Panc1 (cell line): ENCODE results near the gene SMAP2. TPM values are rescaled to one million over a fixed set of nuclear protein-coding genes. Genes with fewer than 3 reads are reported as not detected.

Experiments
- ATAC-seq: fragments of 200-7000 bp; cut with Tn5 transposase; 2 replicates; pipeline ENCODE4 v1.9.1; 2020; ENCODE audit warnings: mild to moderate bottlenecking, moderate library complexity
- BruUV-seq: library from RNA; stranded (reverse); fragments of 400-500 nt; replicated peaks from 2 replicates; lab custom pipeline; 2021; lab: Mats Ljungman, UMichigan
- CTCF ChIA-PET: fragments of 300-600 bp; sonication (Branson Sonifier 250); formaldehyde crosslinking; loops from one replicate; lab custom pipeline; 2022; ENCODE audit warnings: antibody characterized with exemption; lab: Charles Lee
- POLR2A ChIA-PET: fragments of 300-600 bp; sonication (Branson Sonifier 250); formaldehyde crosslinking; loops from one replicate; lab custom pipeline; 2022; ENCODE audit warnings: antibody characterized with exemption; lab: Charles Lee
- DNase-seq: peaks from one replicate; pipeline ENCODE4 v3.0.0-alpha.2; 2010; ENCODE audit warnings: low read depth, low spot score
- H3K27ac ChIP-seq: 2 replicates; pipeline ENCODE4 v1.5.1; 2011; ENCODE audit warnings: mild to moderate bottlenecking, low read length, inconsistent platforms
- H3K27me3 ChIP-seq: fragments of 200-500 bp; sonication (Bioruptor generic); 2 replicates; pipeline ENCODE4 v1.6.0; 2014; ENCODE audit warnings: low read length, inconsistent platforms; ENCODE audit not compliant: control insufficient read depth, insufficient read depth
- H3K36me3 ChIP-seq: fragments of 200-500 bp; sonication (Bioruptor generic); 2 replicates; pipeline ENCODE4 v1.5.1; 2014; ENCODE audit warnings: inconsistent platforms, mild to moderate bottlenecking, low read length, moderate library complexity; ENCODE audit not compliant: control insufficient read depth, insufficient read depth
- H3K4me1 ChIP-seq: 2 replicates; pipeline ENCODE4 v1.5.1; 2011; ENCODE audit warnings: inconsistent platforms, mild to moderate bottlenecking, low read length, moderate library complexity; ENCODE audit not compliant: control insufficient read depth, insufficient read depth
- H3K4me3 ChIP-seq, 2 experiments: 2 replicates each; pipeline ENCODE4 v1.5.1; 2011 to 2012; ENCODE audit warnings: low read depth in 2 of 2, low read length in 2 of 2, mild to moderate bottlenecking in 2 of 2, inconsistent platforms in 1 of 2, moderate library complexity in 1 of 2
- H3K9me3 ChIP-seq: fragments of 200-500 bp; sonication (Bioruptor generic); 2 replicates; pipeline ENCODE4 v1.5.1; 2014; ENCODE audit warnings: low read depth, mild to moderate bottlenecking, inconsistent platforms, low read length, moderate library complexity; ENCODE audit not compliant: control insufficient read depth, insufficient read depth
- CTCF ChIP-seq: fragments of 450-650 bp; IDR thresholded peaks from 2 replicates; pipeline ENCODE4 v1.5.1; 2017; ENCODE audit warnings: mild to moderate bottlenecking
- POLR2AphosphoS5 ChIP-seq: IDR thresholded peaks from 2 replicates; pipeline ENCODE4 v1.6.1; 2012; ENCODE audit warnings: mild to moderate bottlenecking, low read depth, low read length, moderate library complexity
- REST ChIP-seq, 2 experiments: IDR thresholded peaks; 2 replicates each; pipeline ENCODE4 v1.6.1; 2011 to 2012; ENCODE audit warnings: low read depth in 2 of 2, control low read depth in 1 of 2, low read length in 1 of 2, mild to moderate bottlenecking in 1 of 2, moderate library complexity in 1 of 2; ENCODE audit not compliant: insufficient read depth in 1 of 2
- SIN3A ChIP-seq: IDR thresholded peaks from 2 replicates; pipeline ENCODE4 v1.6.1; 2012; ENCODE audit warnings: low read depth, mild to moderate bottlenecking, low read length, moderate library complexity, borderline replicate concordance; ENCODE audit not compliant: insufficient read depth
- TCF7L2 ChIP-seq: IDR thresholded peaks from 2 replicates; pipeline ENCODE4 v1.6.1; 2011; ENCODE audit warnings: mild to moderate bottlenecking, low read depth, low read length, inconsistent platforms
- in situ Hi-C: cut with HindIII; loops from 2 replicates; pipeline ENCODE4 v1.10.0; 2016; ENCODE audit warnings: low sequenced_read_pairs, low pct_unique_long_range_greater_than_20kb
- intact Hi-C: fragments of 100-400 bp; cut with micrococcal nuclease; formaldehyde crosslinking; loops from one replicate; pipeline ENCODE4 v1.10.0; 2022; ENCODE audit not compliant: unreplicated experiment
- total RNA-seq: library from RNA; stranded (reverse); gene quantifications from one replicate; pipeline ENCODE4 v1.2.1, GENCODE V29; 2021; ENCODE audit not compliant: unreplicated experiment

SMAP2 gene
- total RNA-seq, 1 experiment from 2014 or later, result 21.5 TPM

- H3K27me3 ChIP-seq, result no peaks in the 10 kb centered on the region
- in situ Hi-C loops, result no loop called here
- ATAC-seq, result no peak
Measured at GRCh38 chr1:40422630-40423263, 49.2 kb downstream of the SMAP2 start.

DNA sequence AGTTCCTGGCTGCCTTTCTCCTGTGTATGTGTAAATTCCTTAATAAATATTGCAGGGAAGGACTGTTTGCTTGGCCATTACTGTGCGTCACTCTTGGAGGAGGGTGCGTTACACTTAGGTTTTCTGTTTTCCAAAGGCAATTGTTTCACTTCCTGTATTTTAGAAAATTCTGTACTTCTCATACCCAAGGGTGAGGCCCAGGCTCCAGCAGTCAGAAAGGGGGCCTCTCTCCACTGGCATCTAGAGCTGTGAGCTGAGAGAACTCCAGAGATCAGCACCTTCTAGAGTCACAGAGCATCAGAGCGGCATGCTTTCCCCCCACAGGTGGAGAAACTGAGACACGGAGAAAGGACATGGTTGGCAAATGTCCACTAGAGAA, 49.7 kb downstream of the SMAP2 start:
- in situ Hi-C loops, result no loop called here
- POLR2A ChIA-PET, result no interaction called here
- no peaks in the 10 kb centered on the region for H3K4me1 ChIP-seq
- BruUV-seq, result no TSS peak
- DNase-seq, result no peak
- ATAC-seq, result no peak
- no peak for TF ChIP-seq TCF7L2
- TF ChIP-seq POLR2AphosphoS5, result no peak
- H3K4me3 ChIP-seq, result no peak overlapping the region
- H3K27me3 ChIP-seq, result no peaks in the 10 kb centered on the region
- no peak overlapping the region for H3K27ac ChIP-seq
- H3K9me3 ChIP-seq, result no peaks in the 10 kb centered on the region
- intact Hi-C loops, result no loop called here
- peaks cover 2% of the 10 kb centered on the region; the same call in 1 of the 2 replicates for H3K36me3 ChIP-seq
- CTCF ChIA-PET, result interaction anchor here (0.5 kb wide), 1 partner anchor 195 kb away, joined by 4 read pairs; no protein-coding TSS in a partner anchor

More at GRCh38 chr1:40422630-40423263, 49.2 kb downstream of the SMAP2 start:
- ChIA-PET POLR2A (no interaction called here), CTCF (interaction anchor here (0.5 kb wide), 1 partner anchor 195 kb away, joined by 4 read pairs; no protein-coding TSS in a partner anchor)
- H3K4me3 ChIP-seq, result no peak overlapping the region
- no TSS peak for BruUV-seq
- H3K9me3 ChIP-seq, result no peaks in the 10 kb centered on the region
- no peak for DNase-seq
- peaks cover 6% of the 10 kb centered on the region; the same call in 1 of the 2 replicates for H3K36me3 ChIP-seq
- no peak for TF ChIP-seq REST (IDR thresholded peaks at IDR 0.05; ENCODE audit: insufficient read depth in 1 of 2, low read depth in 2 of 2, low read length in 1 of 2)
- TF ChIP-seq TCF7L2, result no peak
- no peak for TF ChIP-seq CTCF
- no peak for TF ChIP-seq SIN3A
- no peak for TF ChIP-seq POLR2AphosphoS5
- H3K27ac ChIP-seq, result no peak overlapping the region
- H3K4me1 ChIP-seq, result no peaks in the 10 kb centered on the region
- intact Hi-C loops, result no loop called here
